ENCODE data around the gene MLKL. TPM values are rescaled to one million over a fixed set of nuclear protein-coding genes. Genes with fewer than 3 reads are reported as not detected.

The MLKL gene
- total and polyA plus RNA-seq, 2 donors (not counting 3 experiments of a cell fraction or from before 2014, with no cell fraction given), result 8.1 to 26.5 TPM

DNA sequence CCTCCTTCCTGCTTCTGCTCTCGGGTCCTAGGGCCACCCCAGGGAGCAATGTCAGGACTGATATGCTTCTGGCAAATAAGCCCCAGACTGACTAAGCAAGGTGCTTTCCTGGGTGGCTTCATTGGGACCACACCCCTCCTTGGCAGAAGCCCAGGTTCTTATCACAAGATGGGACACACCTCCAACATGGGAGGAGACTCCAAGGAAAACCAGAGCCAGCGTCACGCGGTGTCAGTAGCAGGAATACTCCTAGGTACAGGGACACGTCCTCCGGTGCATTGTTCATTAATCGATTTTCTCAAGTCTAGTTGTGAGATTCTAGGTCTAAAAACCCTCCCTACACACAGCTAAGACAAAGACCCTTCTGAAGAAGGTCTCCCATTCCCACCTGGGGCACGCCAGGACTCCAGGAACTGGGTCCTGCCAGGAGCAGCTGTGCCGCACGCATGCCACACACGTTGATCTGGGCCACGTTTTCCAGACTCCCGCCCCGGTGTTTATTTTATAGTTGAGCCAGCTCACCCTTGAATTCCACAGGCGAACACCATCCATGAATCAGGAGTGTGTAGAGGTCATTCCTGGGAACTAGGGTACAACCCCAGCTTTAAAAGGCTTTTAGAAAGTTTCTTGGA is 43.1 kb upstream of the MLKL start:
- POLR2A ChIA-PET, result no interaction called here
- dilution Hi-C loops (cut with MboI; ENCODE audit: extremely low pct_ligation_motif_present, low sequenced_read_pairs) (no loop called here), intact Hi-C loops (cut with micrococcal nuclease) (no loop called here)
- Histone ChIP-seq H3K9ac (replicated peaks; ENCODE audit: extremely low read depth, insufficient read depth, low read length) (no peak overlapping the region), H3K36me3 (ENCODE audit: control insufficient read depth in 2 of 2, extremely low read depth in 1 of 2, insufficient read depth in 2 of 2, low read length in 2 of 2) (no peaks in the 10 kb centered on the region), H3K4me2 (ENCODE audit: insufficient read depth, low read length) (no peak overlapping the region), H4K20me1 (replicated peaks; ENCODE audit: control insufficient read depth, extremely low read depth, insufficient read depth, low read length) (no peaks in the 10 kb centered on the region), H3K27me3 (ENCODE audit: control insufficient read depth in 2 of 2, insufficient read depth in 2 of 2, low read length in 2 of 2) (no peaks in the 10 kb centered on the region), H3K4me1 (ENCODE audit: control insufficient read depth, extremely low read depth, insufficient read depth, low read length) (no peaks in the 10 kb centered on the region), H3K27ac (ENCODE audit: insufficient read depth, low read depth, low read length) (no peak overlapping the region), H3K4me3 (replicated peaks in 1 of 3; ENCODE audit: insufficient read depth in 1 of 3, low read depth in 1 of 3, low read length in 3 of 3) (no peak overlapping the region), H2AFZ (ENCODE audit: low read depth, low read length) (no peak overlapping the region), H3K79me2 (ENCODE audit: control insufficient read depth, insufficient read depth, low read length) (no peaks in the 10 kb centered on the region), H3K9me3 (replicated peaks; ENCODE audit: control insufficient read depth, insufficient read depth, low read length) (no peaks in the 10 kb centered on the region), H3K9me1 (replicated peaks; ENCODE audit: control insufficient read depth, extremely low read depth, insufficient read depth, low read length) (no peaks in the 10 kb centered on the region)
- no peak for DNase-seq (ENCODE audit: low read depth, low spot score)
- CTCF ChIA-PET, result interaction anchor here (1.0 to 1.4 kb wide), 2 partner anchors 31 to 118 kb away, joined by 3 read pairs; no protein-coding TSS in a partner anchor
- no peak for TF ChIP-seq POLR2A (IDR thresholded peaks at IDR 0.05; ENCODE audit: low read depth, low read length)
- TF ChIP-seq JUN (IDR thresholded peaks at IDR 0.05; ENCODE audit: borderline replicate concordance, insufficient read depth, insufficient read length, low read depth), result no peak
- no peak for TF ChIP-seq GATA2 (IDR thresholded peaks at IDR 0.05; ENCODE audit: insufficient read depth, insufficient read length, low read depth, low read length)
- no peak for TF ChIP-seq FOS (IDR thresholded peaks at IDR 0.05; ENCODE audit: borderline replicate concordance, insufficient read depth, low read length)
- TF ChIP-seq MYC (IDR thresholded peaks at IDR 0.05; ENCODE audit: low read depth, low read length), result no peak
- no peak for TF ChIP-seq EZH2 (IDR thresholded peaks at IDR 0.05; ENCODE audit: borderline replicate concordance, low read depth, low read length, severe bottlenecking)
- FAIRE-seq, result no peak
- BruUV-seq (replicated peaks), result no TSS peak

GRCh38 chr16:74743045-74743667 is 42.5 kb upstream of the MLKL start:
- H3K36me3 ChIP-seq (ENCODE audit: control insufficient read depth in 2 of 2, extremely low read depth in 1 of 2, insufficient read depth in 2 of 2, low read length in 2 of 2), result no peaks in the 10 kb centered on the region
- DNase-seq (ENCODE audit: low read depth, low spot score), result no peak
- no peaks in the 10 kb centered on the region for H3K27me3 ChIP-seq (ENCODE audit: control insufficient read depth in 2 of 2, insufficient read depth in 2 of 2, low read length in 2 of 2)
- dilution Hi-C loops (cut with MboI; ENCODE audit: extremely low pct_ligation_motif_present, low sequenced_read_pairs), result no loop called here
- no TSS peak for BruUV-seq (replicated peaks)
- TF ChIP-seq, protein P1, sequence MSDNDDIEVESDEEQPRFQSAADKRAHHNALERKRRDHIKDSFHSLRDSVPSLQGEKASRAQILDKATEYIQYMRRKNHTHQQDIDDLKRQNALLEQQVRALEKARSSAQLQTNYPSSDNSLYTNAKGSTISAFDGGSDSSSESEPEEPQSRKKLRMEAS (IDR thresholded peaks at IDR 0.05; ENCODE audit: insufficient read depth, insufficient read length), result no peak
- TF ChIP-seq EZH2 (IDR thresholded peaks at IDR 0.05; ENCODE audit: borderline replicate concordance, low read depth, low read length, severe bottlenecking) (no peak), GATA2 (IDR thresholded peaks at IDR 0.05; ENCODE audit: insufficient read depth, insufficient read length, low read depth, low read length) (no peak), MYC (IDR thresholded peaks at IDR 0.05; ENCODE audit: low read depth, low read length) (no peak), JUN (IDR thresholded peaks at IDR 0.05; ENCODE audit: borderline replicate concordance, insufficient read depth, insufficient read length, low read depth) (no peak), FOS (IDR thresholded peaks at IDR 0.05; ENCODE audit: borderline replicate concordance, insufficient read depth, low read length) (no peak), POLR2AphosphoS5 (IDR thresholded peaks at IDR 0.05; ENCODE audit: insufficient read depth, low read depth, low read length) (no peak), POLR2A (IDR thresholded peaks at IDR 0.05; ENCODE audit: low read depth, low read length) (no peak)
- TF ChIP-seq, protein P2, sequence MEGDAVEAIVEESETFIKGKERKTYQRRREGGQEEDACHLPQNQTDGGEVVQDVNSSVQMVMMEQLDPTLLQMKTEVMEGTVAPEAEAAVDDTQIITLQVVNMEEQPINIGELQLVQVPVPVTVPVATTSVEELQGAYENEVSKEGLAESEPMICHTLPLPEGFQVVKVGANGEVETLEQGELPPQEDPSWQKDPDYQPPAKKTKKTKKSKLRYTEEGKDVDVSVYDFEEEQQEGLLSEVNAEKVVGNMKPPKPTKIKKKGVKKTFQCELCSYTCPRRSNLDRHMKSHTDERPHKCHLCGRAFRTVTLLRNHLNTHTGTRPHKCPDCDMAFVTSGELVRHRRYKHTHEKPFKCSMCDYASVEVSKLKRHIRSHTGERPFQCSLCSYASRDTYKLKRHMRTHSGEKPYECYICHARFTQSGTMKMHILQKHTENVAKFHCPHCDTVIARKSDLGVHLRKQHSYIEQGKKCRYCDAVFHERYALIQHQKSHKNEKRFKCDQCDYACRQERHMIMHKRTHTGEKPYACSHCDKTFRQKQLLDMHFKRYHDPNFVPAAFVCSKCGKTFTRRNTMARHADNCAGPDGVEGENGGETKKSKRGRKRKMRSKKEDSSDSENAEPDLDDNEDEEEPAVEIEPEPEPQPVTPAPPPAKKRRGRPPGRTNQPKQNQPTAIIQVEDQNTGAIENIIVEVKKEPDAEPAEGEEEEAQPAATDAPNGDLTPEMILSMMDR (IDR thresholded peaks at IDR 0.05; ENCODE audit: extremely low read depth in 1 of 2, insufficient read depth in 1 of 2, low read depth in 1 of 2, low read length in 2 of 2), result no peak
- H3K4me3 ChIP-seq (replicated peaks in 1 of 3; ENCODE audit: insufficient read depth in 1 of 3, low read depth in 1 of 3, low read length in 3 of 3), result no peak overlapping the region
- no peak overlapping the region for H2AFZ ChIP-seq (ENCODE audit: low read depth, low read length)
- CTCF ChIA-PET, result interaction anchor here (1.4 kb wide), 1 partner anchor 119 kb away, joined by 3 read pairs; no protein-coding TSS in a partner anchor
- POLR2A ChIA-PET, result no interaction called here
- FAIRE-seq, result no peak
- no peaks in the 10 kb centered on the region for H3K79me2 ChIP-seq (ENCODE audit: control insufficient read depth, insufficient read depth, low read length)
- no peaks in the 10 kb centered on the region for H4K20me1 ChIP-seq (replicated peaks; ENCODE audit: control insufficient read depth, extremely low read depth, insufficient read depth, low read length)
- H3K9me1 ChIP-seq (replicated peaks; ENCODE audit: control insufficient read depth, extremely low read depth, insufficient read depth, low read length), result no peaks in the 10 kb centered on the region
- no peak overlapping the region for H3K27ac ChIP-seq (ENCODE audit: insufficient read depth, low read depth, low read length)
- H3K9ac ChIP-seq (replicated peaks; ENCODE audit: extremely low read depth, insufficient read depth, low read length), result no peak overlapping the region
- H3K9me3 ChIP-seq (replicated peaks; ENCODE audit: control insufficient read depth, insufficient read depth, low read length), result no peaks in the 10 kb centered on the region
- no peak overlapping the region for H3K4me2 ChIP-seq (ENCODE audit: insufficient read depth, low read length)
- intact Hi-C loops (cut with micrococcal nuclease), result no loop called here
- H3K4me1 ChIP-seq (ENCODE audit: control insufficient read depth, extremely low read depth, insufficient read depth, low read length), result no peaks in the 10 kb centered on the region
